ENCODE measurements around the gene PNMA6E.

The PNMA6E gene

GRCh38 chrX:153352858-153353257 is 48.3 kb downstream of the PNMA6E start:
- DNase-seq (ENCODE audit: low read depth in 2 of 2) = no peak

- DNase-seq (ENCODE audit: low read depth in 2 of 2) = no peak
Observed at GRCh38 chrX:153351981-153352380, 49.2 kb downstream of the PNMA6E start.

- DNase-seq (ENCODE audit: low read depth in 2 of 2) = no peak
Observed at GRCh38 chrX:153349952-153350351, 51.2 kb downstream of the PNMA6E start.

- DNase-seq (ENCODE audit: low read depth in 2 of 2) = no peak
Observed at GRCh38 chrX:153348421-153348820, 52.7 kb downstream of the PNMA6E start.

GRCh38 chrX:153347530-153347929 is 53.6 kb downstream of the PNMA6E start:
- DNase-seq (ENCODE audit: low read depth in 2 of 2) = no peak
